ENCODE measurements around the gene C3orf85. TPM values are rescaled to one million over a fixed set of nuclear protein-coding genes. Genes with fewer than 3 reads are reported as not detected.
"Not testable (repeated sequence)": the region's sequence is repeated elsewhere in the genome, so short reads cannot be mapped to it uniquely, and the experiment has no call there.

C3orf85 gene, protein sequence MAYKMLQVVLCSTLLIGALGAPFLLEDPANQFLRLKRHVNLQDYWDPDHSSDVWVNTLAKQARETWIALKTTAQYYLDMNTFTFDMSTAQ
- polyA plus RNA-seq (ENCODE audit: insufficient read length in 4 of 4) = 10 to 100 TPM; 13.2 to 19.6 (median 16.2) TPM

DNA sequence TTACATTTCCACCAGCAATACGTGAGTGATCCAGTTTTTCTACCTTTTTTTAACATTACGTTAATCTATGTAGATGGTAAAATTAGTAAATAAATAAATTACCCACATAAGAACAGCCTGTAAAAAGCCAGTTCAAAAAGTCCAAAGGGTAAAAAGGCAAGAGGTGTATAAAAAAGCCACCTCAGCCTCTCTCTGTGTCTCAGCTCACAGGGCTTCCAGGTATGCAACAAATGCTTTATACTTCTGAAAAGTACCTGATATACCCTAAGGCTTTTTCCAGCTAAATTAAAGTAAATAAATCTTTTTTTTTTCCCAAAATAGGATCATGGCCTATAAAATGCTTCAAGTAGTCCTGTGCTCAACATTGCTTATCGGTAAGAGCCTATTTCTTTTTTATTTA, at the start of gene C3orf85:
Gene C3orf85, plus strand, starts transcription at position 197 of the 400 bp plus-strand sequence. Its CDS starts 129 bp downstream, at position 326.
- no peak for DNase-seq (ENCODE audit: low read depth in 4 of 4, low spot score in 2 of 4)

DNA sequence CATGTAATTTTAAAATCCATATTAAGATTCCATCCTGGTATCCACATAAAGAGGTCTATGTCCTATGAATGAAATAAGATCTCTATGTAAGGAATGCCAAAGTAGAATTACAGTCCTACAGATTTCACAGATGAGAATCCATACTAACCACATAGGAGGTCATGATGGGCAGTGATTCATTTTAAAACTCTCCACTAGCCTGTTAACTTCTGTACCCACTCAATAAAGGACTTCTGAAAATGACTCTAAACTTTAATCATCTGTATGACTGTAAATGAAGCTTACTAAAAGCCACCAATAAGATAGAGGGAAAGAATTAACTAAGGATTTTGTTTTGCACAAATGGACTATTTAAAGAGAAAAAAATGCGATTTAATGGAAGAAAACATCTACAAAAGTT, 47.3 kb upstream of the C3orf85 start:
- no peak for DNase-seq (ENCODE audit: low read depth in 4 of 4, low spot score in 2 of 4)

DNA sequence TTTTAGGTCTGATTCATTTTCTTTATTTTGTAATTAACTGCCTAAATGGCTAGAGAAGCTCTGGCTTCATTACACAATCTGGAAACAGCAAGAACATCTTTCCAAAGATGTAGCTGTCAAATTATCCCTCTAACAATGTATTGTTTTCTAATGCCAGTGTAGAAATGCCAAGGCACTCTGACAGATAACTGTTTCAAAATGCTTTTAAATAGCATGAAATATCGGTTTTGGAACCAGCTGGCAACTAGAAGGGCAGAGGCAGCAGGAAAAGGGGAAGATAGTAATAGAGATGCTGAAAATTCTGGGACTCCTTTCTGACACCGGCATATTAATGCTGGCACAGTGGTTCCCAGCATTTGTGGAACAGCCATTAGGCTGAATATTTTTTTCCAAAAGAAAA, 44.7 kb upstream of the C3orf85 start:
- no peak for DNase-seq (ENCODE audit: low read depth in 4 of 4, low spot score in 2 of 4)

DNA sequence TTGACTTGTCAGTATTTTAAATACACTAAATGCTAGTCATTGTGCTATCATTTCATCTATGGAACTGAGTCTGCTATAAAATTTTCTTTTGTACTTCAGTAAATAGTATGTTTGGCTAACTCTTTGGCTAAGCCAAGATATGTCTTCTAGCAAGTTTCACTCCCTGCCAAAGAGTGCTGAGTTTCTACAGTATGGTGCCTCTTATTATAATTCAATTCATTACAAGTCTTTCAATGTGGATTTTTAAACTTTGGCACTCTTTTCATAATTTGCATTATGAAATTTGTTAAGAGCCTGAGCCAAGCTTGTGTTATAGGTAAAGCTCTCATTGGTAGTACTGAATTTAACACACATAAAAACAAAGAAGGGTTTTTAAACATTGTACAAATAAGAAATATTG, 43.0 kb upstream of the C3orf85 start:
- no peak for DNase-seq (ENCODE audit: low read depth in 4 of 4, low spot score in 2 of 4)

DNA sequence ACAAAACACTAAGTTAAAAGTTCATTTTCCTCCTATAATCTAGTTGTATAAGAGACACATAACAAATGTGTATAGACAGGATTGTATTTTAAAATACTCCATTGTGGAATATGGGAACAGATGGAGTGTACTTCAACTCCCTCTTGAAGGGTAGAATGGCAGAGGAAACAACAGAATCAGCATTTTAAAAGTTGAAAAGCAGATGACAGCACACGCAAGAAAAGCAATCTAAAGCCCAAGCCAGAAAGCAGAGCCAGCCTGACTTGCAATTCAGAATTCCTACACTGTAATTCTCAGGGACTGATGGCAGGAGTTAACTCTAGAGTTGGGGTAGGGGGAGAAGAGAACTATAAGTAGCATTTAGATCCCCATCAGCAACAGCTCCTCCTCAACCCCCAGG, 41.4 kb upstream of the C3orf85 start:
- DNase-seq (ENCODE audit: low read depth in 4 of 4, low spot score in 2 of 4) = no peak

DNA sequence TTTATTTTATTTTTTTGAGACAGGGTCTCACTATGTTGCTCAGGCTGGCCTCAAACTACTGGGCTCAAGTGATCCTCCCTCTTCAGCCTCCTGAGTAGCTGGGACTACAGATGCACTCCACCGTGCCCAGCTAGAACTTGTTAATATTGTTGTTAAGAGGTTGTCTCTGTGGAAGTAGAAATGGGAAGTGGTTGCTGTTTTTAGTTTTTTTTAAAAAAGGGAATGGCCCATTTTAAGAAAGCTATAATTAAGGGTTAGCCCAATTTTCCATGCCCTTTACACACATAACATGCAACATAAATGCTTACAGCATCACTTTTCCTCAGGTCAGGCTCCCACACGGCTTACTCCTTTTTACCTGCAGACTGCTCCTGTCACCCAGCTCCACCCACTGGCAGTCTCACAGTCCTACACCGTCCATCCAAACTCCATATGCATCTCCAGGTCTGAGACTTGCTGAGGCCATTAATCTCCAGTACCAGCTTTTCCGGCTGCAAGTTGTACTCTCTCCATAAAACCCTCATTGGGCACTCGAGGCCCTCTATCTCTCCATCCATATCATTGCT, 38.4 kb upstream of the C3orf85 start:
- no peak for DNase-seq (ENCODE audit: low read depth in 4 of 4, low spot score in 2 of 4)

DNA sequence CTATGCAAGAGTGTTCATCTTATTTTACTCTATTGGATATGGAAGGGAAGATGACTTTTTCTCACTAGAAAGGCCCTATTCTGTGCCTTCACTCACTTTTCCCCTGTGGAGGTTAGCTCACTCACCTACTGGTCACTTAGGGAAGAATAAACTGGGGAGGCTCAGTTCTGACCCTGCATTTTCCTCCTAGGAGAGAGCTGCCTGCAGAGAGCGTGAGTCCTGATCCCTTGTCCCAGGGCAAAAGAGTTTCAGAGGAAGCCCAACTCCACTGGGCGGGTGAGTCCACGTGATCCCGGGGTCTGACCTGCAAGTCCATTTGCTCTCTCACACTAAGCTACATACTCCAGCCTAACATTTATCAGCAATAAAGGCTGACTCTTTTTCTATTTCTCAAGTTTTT, 26.9 kb upstream of the C3orf85 start:
- DNase-seq (ENCODE audit: low read depth in 4 of 4, low spot score in 2 of 4) = no peak

DNA sequence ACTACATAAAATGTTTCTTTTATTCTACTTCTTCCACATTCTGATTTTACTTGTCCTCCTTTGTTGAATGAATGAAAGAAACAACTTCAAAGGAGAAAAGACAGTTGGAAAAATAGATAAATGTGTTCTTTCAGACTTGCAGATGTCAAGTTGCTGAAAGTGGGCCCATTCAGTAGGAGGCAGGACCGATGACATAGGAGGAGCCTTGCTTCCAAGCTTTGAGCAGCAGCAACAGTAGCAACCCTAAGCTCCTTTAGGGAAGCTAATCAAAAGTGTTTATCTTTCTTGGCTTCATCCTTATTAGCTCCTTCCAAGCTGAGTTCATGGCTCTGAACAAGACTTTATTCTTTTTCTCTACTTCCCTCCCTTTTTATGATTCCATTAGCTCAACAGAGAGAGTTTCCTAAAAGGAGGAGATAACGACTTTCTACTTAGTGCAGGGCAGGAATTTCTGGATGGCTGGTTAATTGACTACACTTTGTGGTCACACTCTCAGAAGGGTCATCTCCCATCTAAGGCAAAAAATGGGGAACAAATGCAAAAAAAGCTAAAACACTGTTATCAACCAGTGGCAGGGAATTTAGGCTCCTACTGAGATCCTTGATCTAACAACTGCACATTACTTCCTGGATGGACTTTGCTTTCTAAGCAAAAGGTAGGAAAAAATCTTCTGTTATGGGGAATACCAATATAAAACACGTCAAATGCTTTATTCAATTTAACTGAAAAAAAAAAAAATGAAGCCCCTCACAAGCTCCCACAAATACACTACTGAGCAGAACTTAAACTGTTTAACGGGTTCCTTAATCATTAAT, 23.4 kb upstream of the C3orf85 start:
- DNase-seq (ENCODE audit: low read depth in 4 of 4, low spot score in 2 of 4) = no peak

DNA sequence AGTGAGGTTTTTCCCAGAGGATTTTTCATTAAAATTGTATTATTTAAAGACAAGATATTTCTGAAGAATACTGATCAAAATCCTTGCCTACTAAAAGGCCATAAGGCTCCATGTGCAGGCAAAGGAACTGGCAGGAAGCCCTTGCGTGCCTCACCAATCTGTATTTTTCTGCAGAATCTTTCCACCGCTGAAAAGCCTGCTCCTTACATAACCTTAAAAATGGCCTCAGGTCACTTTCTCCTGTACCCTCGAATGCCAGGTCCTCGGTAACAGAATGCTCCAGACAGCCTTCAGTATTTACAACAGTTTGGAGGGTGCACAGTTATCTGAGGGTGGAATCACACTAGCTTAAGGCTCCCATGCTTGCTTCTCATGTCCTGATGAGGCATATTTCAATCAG, 21.8 kb upstream of the C3orf85 start:
- no peak for DNase-seq (ENCODE audit: low read depth in 4 of 4, low spot score in 2 of 4)

DNA sequence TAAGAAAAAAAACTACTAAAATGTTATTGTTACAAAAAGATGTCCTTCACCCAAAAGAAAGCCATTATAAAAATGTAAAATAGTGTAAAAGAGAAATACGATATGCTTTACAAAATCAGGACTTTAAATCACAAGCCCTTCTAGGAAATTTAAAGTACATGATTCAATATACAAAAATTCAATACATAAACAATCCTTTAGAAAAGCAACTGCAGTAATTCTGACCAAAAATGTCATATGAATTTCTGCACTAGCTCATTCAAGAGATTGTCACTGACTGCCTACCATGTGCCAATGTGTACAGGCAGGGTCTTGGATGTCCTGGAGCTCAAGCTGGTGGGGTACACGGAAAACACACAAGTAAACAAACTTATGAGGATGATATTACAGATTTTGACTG, 21.1 kb upstream of the C3orf85 start:
- DNase-seq (ENCODE audit: low read depth in 4 of 4, low spot score in 2 of 4) = no peak

DNA sequence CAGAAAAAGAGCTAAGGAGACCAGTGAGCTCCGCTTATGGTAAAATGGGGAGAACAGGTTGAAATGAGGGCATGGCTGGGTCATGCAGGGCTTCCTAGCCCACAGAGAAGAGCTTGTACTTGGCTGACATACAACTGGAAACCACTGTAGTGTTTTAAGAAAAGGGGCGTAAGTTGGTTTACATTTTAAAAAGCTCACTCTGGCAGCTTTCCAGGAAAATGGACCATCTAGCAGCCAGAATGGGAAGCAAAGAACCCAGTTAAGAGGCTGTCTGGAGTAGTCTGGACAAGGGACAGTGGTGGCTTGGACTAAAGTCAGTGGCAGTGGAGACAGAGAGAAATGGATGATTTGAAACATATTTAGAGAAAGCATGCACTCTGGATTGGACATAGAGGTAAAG, 20.5 kb upstream of the C3orf85 start:
- DNase-seq (ENCODE audit: low read depth in 4 of 4, low spot score in 2 of 4) = no peak

DNA sequence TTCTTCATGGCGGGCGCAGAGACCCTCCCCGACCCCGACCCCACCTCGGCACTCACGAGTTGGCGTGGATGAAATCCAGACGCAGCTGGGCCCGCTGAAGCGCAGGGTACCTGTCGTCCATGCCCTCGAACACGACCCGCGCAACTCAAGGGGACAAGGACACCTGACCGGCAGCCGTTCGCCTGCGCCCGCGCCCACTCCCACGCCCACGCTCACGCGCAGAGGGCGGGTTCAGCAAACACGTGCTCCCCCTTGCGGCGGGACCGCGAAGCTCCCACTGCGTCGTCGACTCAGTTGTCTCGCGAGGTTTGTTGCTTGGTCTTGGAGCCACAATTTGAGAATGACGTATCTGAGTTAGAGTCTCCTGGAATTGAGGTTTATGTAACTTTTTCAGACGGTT, 18.6 kb upstream of the C3orf85 start, which contains the start of gene MORC1:
Gene MORC1, minus strand, starts transcription at position 196 of the 400 bp plus-strand sequence. Its CDS starts 75 bp downstream, at position 121.
- no peak for DNase-seq (ENCODE audit: low read depth in 4 of 4, low spot score in 2 of 4)

DNA sequence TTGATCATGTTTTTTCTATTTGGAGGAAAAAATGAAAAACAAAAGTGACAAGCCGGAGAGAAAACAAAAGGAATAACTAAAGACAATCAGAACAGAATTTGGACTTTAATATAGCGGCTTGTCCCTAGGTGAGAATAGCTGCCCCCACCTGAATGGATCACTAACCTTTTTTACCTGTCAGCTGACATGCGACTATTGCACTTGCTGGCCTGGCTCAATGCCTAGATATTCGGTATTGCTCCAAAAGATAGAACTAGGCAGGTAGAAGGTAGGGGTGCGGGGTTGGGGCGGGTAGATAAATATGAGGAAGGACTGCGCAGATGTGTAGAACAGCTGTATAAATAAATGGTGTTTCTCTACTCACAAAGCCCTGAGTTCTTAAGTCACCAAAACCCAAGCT, 17.9 kb upstream of the C3orf85 start:
- no peak for DNase-seq (ENCODE audit: low read depth in 4 of 4, low spot score in 2 of 4)

DNA sequence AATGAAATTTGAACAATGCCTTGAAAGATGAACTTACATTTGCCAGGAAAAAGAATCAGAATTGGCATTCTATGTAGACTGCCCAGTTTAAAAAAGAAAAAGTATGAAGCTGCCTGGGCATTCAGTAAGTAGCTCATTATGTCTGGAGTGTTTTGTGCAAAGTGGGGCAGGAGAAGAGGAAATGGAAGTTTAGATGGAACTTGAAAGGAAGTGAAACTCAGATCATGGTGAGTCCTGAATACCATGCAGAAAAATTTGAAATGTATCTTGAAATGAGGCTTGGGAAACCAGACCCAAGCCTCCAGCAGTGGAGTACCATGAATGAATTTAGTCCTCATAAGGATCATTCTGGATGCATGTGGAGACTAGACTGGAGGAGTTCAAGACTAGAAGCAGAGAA, 13.8 kb upstream of the C3orf85 start:
- DNase-seq (ENCODE audit: low read depth in 4 of 4, low spot score in 2 of 4) = no peak

DNA sequence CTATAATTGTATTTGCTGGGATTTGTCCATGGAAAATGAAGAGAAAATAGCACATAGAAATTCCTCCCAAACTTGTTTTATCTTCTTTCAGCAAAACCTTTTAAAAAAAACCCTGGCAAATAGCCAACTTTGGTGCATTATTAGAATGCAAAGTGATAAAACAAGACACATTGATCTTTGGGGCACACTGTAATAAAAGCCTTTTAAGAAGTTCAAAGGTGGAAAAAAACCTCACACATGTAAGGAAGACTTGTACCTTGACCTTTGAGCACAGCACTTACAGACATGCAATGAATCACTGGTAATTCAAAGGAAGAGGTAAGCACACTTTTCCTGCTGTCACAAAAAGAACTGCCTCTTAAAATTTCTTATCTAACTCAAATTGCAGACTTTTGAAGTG, 10.6 kb upstream of the C3orf85 start:
- DNase-seq (ENCODE audit: low read depth in 4 of 4, low spot score in 2 of 4) = no peak

DNA sequence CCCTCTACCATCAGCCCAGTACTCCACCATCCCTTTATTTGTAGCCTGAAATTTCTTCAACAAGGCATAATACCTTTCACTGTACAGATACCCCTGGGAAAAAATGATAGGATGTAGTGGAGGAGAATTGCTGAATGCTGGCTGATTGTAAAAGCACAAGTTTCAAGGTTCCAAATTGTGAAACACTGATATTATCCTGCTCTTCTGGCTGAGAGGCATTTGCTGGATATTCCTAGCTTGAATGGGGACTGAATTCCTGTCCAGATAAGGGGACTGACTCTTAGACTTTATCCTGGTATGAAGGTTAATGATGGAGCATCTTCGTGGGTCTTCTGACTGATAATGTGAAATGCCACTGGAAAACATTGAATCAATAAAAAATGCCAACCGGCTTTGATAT, 9.0 kb upstream of the C3orf85 start:
- no peak for DNase-seq (ENCODE audit: low read depth in 4 of 4, low spot score in 2 of 4)

DNA sequence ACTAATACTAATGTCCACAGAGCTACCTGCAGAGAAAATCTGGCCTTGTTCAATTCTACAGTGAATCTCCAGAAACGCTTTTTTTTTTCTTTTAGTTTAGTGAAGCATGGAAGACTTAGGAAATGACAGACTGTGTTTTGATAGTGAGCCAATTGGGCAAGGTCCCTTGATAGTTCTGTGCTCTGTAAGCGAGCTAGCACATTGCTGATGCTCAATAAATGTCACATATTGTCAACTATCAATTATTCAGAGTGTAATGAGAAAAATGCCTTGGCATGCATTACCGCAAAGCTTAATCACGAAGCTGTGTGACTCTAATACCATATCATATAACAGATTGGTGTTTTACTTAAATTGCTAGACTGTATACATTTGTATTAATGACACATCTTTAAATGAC, 5.2 kb upstream of the C3orf85 start:
- DNase-seq (ENCODE audit: low read depth in 4 of 4, low spot score in 2 of 4) = no peak

DNA sequence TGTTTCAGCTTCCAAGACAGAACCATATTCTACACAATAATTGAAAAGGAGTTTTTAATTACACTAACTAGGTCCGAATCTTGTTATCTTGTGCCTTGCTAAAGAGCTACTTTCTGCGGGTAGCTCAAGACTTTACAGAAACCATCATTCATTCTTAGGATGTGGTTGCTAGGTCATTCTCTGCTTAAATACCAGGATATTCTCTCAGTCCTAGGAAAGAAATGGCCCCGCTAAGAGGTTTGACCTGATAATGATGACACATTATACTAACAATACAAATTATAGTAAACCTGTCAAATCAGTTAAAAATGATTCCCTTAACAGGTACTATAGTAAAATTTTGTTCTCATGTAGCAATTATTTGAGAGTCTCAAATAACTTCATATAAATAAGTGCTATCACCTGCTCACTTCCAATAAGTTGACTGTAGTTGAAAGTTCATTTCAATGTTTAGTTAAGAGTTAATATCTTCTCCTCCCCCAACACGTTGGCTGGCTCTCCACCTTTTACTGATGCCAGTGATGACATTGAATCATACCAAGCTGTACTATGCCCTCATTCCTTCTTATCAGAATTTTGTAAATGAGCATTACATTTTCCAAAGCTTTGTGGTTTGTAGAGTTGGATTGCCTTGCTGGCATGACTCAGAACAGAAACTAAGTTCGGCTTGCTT, 3.6 kb upstream of the C3orf85 start:
- DNase-seq (ENCODE audit: low read depth in 4 of 4, low spot score in 2 of 4) = no peak

DNA sequence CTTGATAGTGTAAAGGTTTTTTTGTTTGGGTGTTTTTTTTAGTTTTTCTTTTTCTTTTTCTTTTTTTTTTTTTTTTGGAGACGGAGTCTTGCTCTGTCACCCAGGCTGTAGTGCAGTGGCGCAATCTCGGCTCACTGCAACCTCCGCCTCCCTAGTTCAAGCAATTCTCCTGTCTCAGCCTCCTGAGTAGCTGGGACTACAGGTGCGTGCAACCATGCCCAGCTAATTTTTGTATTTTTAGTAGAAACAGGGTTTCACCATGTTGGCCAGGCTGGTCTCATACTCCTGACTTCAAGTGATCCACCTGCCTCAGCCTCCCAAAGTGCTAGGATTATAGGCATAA, 3.1 kb upstream of the C3orf85 start:
- not testable (repeated sequence) for DNase-seq (ENCODE audit: low read depth in 4 of 4, low spot score in 2 of 4)

DNA sequence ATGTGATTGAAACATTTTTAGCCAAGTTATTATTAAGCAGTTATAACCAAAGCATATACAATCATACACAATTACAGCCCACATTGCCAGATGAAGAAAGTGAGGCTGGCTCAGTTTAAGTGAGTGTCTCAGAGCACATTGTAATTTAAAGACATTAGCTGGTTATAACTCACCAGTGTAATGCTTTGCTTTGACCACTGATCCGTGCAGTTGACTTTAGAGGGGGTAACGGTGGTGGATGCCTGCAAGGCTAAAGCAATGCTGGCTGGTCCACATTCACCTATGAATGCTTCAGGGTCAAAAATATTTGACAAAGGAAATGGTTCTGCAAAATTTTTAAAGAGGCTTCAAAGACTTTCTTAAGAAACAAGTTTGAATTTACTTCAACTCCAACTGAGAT, 1.2 kb downstream of the C3orf85 start:
- DNase-seq (ENCODE audit: low read depth in 4 of 4, low spot score in 2 of 4) = peak in 1 of 4 donors; percentile 69

DNA sequence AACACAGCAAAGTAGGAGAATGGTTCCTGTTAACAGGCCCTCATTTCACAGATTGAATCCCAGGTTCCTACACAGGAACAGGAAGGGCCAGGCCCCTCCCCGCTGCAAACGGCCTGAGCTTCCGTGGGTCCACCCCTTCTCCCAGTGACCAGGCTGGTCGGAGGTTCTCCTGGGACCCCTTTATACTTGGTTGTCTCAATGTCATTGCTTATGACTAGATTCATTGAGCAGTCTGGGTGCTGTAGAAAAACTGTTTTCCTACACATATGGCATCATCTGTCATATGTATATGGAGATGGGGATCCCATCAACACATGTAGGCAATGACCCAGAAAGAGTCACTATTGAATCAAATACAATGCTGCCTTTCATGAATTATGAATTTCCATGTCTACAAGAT, 3.8 kb downstream of the C3orf85 start:
- DNase-seq (ENCODE audit: low read depth in 4 of 4, low spot score in 2 of 4) = no peak

DNA sequence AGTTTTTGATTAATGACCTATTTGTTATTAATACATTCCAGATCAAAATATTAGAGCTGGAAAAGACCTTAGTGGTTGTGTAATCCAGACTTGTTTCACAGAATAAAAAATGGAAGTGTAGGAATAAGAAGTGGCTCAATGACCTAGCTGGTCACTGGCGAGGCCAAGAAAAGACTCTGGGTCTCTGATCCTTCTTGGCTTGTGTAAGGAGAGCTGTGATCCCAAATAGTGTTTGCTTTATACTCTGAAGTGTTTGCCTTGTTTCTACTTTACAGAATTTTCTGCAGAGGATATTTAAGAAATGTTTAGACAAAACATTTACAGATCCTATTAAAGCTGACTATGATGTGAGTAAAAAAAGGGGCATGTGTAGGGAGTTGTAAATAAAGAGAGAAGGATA, 7.1 kb downstream of the C3orf85 start:
- no peak for DNase-seq (ENCODE audit: low read depth in 4 of 4, low spot score in 2 of 4)

All from left renal cortex interstitium (tissue), 4 donors.